ENCODE data around the gene NUTM2D.
"Not testable (repeated sequence)": the region's sequence is repeated elsewhere in the genome, so short reads cannot be mapped to it uniquely, and the experiment has no call there.

DNA sequence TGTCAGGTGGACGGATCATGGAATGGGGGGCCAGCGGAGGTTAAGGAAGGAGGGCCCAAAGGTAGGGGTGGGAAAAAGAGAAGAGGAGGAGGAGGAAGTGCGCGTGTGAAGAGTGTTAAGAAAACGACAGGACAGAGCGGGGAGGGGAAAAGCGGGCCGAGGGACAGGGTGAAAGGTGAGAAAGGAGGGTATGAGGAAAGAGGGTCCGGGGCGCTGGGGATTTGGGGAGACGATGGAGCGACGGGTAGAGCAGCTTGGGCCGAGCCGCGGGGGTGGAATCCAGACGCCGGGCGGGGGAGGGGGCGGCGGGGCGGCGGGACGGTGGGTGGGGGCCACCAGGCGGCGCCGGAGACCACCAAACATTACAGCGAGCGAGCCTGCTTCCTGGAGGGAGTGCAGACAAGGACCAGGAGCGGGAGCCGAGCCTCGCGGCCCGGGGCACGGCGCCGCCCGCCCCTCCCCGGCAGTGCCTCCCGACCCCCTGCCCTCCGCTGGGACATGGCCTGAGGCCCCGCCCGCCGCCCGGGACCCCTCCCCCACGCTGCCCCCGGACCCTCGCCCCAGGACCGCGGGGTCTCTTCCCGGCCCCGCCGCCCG is 15.9 kb upstream of the NUTM2D start:
- not testable (repeated sequence) for TF ChIP-seq EZH2phosphoT487 (IDR thresholded peaks at IDR 0.05; ENCODE audit: low read length); EZH2 (optimal IDR thresholded peaks at IDR 0.05; ENCODE audit: low read depth, low read length)
- TF ChIP-seq, protein P1, sequence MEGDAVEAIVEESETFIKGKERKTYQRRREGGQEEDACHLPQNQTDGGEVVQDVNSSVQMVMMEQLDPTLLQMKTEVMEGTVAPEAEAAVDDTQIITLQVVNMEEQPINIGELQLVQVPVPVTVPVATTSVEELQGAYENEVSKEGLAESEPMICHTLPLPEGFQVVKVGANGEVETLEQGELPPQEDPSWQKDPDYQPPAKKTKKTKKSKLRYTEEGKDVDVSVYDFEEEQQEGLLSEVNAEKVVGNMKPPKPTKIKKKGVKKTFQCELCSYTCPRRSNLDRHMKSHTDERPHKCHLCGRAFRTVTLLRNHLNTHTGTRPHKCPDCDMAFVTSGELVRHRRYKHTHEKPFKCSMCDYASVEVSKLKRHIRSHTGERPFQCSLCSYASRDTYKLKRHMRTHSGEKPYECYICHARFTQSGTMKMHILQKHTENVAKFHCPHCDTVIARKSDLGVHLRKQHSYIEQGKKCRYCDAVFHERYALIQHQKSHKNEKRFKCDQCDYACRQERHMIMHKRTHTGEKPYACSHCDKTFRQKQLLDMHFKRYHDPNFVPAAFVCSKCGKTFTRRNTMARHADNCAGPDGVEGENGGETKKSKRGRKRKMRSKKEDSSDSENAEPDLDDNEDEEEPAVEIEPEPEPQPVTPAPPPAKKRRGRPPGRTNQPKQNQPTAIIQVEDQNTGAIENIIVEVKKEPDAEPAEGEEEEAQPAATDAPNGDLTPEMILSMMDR (IDR thresholded peaks at IDR 0.05; ENCODE audit: low read length) = not testable (repeated sequence)
